Breast epithelium (tissue), 4 donors: ENCODE data around the gene FAM131A. TPM values are rescaled to one million over a fixed set of nuclear protein-coding genes. Genes with fewer than 3 reads are reported as not detected.

Experiments used
- DNase-seq, 2 donors: peaks; one replicate each; pipeline ENCODE4 v3.0.0-alpha.2; 2019; ENCODE audit warnings: low spot score in 2 of 2
- H3K27ac ChIP-seq, 2 donors: fragments of 200-600 bp; sonication (generic) in 1 of 2; one replicate each; pipeline ENCODE4 v1.5.1; 2016 to 2019; ENCODE audit warnings: mild to moderate bottlenecking in 1 of 2
- H3K27me3 ChIP-seq, 2 donors: fragments of 200-600 bp; sonication (generic) in 1 of 2; one replicate each; pipeline versions ENCODE4 v1.5.1 to v1.6.0; 2017 to 2019; ENCODE audit warnings: control low read depth in 1 of 2, mild to moderate bottlenecking in 1 of 2
- H3K36me3 ChIP-seq: fragments of 200-600 bp; one replicate; pipeline ENCODE4 v1.5.1; 2019
- H3K4me1 ChIP-seq, 2 donors: fragments of 200-600 bp; sonication (generic); one replicate each; pipeline ENCODE4 v1.5.1; 2016 to 2019; ENCODE audit warnings: control low read depth in 1 of 2
- H3K4me3 ChIP-seq, 3 donors: fragments of 200-600 bp; sonication (generic); 1 replicate in 2 of 3; 2 replicates in 1 of 3; pipeline ENCODE4 v1.5.1; 2016 to 2019; ENCODE audit warnings: mild to moderate bottlenecking in 3 of 3, moderate library complexity in 2 of 3
- H3K9me3 ChIP-seq, 2 donors: fragments of 200-600 bp; sonication (generic) in 1 of 2; one replicate each; pipeline ENCODE4 v1.5.1; 2016 to 2019; ENCODE audit warnings: control low read depth in 1 of 2
- POLR2A ChIP-seq: fragments of 450-650 bp; IDR thresholded peaks from one replicate; pipeline ENCODE4 v1.6.1; 2016; ENCODE audit warnings: antibody characterized with exemption, mild to moderate bottlenecking, moderate library complexity
- POLR2AphosphoS5 ChIP-seq, 3 donors: sonication (generic); formaldehyde crosslinking; IDR thresholded peaks; one replicate each; pipeline ENCODE4 v1.6.1; 2017; ENCODE audit warnings: antibody characterized with exemption in 3 of 3
- intact Hi-C: fragments of 100-400 bp; cut with DNase I; formaldehyde crosslinking; loops from one replicate; pipeline ENCODE4 v1.15.1; 2023; ENCODE audit warnings: low total_unique reads
- total RNA-seq, 3 donors: library from RNA; depleted of rRNA; stranded (reverse); fragments of >200 nt; gene quantifications; one replicate each; pipeline ENCODE4 v1.1.0, GENCODE V29; 2016
- TF ChIP-seq, protein P1 (sequence below), 3 donors: fragments of 450-650 bp; IDR thresholded peaks; one replicate each; pipeline ENCODE4 v1.5.1; 2016 to 2017; ENCODE audit warnings: antibody characterized with exemption in 3 of 3, mild to moderate bottlenecking in 3 of 3, moderate library complexity in 3 of 3

The FAM131A gene
- total RNA-seq, 3 donors from 2014 or later = 18.7 to 32.4 (median 26.5) TPM

DNA sequence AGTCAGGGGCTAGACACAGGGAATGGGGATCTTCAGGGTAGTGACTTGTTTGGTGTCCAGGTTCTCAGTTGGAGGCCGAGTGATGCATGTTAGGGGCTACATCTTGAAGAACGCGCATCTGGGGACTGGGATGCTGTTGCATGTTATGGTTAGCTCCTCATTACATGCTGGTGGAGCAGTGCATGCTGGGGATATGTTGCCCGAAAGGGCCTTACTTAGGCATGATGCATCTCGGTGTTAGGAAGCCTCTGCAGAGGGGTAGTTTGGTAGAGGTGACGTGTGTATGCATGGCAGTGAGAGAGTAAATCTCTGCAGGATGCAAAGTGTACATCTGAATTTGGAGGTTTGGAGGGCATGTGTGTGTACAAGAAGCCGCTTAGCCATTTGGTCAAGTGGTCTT lies 20.6 kb upstream of the FAM131A start:
- DNase-seq = no peak
- intact Hi-C loops = loop anchor here (10.0 kb wide), 1 partner anchor 1522 kb away; the partner anchor contains the start of gene ATP11B
- peaks cover 11 to 37% of the 10 kb centered on the region in 2 donors for H3K4me1 ChIP-seq
- TF ChIP-seq POLR2A = no peak
- no peak for TF ChIP-seq POLR2AphosphoS5 (IDR thresholded peaks at IDR 0.05)
- TF ChIP-seq, protein P1, sequence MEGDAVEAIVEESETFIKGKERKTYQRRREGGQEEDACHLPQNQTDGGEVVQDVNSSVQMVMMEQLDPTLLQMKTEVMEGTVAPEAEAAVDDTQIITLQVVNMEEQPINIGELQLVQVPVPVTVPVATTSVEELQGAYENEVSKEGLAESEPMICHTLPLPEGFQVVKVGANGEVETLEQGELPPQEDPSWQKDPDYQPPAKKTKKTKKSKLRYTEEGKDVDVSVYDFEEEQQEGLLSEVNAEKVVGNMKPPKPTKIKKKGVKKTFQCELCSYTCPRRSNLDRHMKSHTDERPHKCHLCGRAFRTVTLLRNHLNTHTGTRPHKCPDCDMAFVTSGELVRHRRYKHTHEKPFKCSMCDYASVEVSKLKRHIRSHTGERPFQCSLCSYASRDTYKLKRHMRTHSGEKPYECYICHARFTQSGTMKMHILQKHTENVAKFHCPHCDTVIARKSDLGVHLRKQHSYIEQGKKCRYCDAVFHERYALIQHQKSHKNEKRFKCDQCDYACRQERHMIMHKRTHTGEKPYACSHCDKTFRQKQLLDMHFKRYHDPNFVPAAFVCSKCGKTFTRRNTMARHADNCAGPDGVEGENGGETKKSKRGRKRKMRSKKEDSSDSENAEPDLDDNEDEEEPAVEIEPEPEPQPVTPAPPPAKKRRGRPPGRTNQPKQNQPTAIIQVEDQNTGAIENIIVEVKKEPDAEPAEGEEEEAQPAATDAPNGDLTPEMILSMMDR (IDR thresholded peaks at IDR 0.05) = no peak
- H3K27me3 ChIP-seq = no peaks in the 10 kb centered on the region
- H3K9me3 ChIP-seq = no peaks in the 10 kb centered on the region
- H3K27ac ChIP-seq = peak overlapping the region; percentile 95 to 99
- peak overlapping the region in 2 of 3 donors; percentile 64 to 86 for H3K4me3 ChIP-seq
- H3K36me3 ChIP-seq = no peaks in the 10 kb centered on the region

DNA sequence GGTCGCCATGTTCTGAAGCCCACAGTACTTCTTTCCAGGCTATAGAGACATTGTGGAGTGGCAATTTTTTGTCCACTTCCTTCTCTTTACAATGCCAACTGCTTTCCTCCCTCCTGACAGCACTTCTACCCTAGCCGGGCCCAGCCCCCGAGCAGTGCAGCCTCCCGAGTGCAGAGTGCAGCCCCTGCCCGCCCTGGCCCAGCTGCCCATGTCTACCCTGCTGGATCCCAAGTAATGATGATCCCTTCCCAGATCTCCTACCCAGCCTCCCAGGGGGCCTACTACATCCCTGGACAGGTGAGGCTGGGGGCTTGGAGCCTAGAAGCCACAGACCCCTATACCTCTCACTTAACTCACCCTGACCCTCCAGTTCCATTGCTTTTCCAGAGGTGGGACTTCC lies 20.2 kb upstream of the FAM131A start:
- peak overlapping the region; percentile 92 to 99 for H3K27ac ChIP-seq
- TF ChIP-seq POLR2AphosphoS5 (IDR thresholded peaks at IDR 0.05) (no peak), POLR2A (no peak)
- TF ChIP-seq, protein P1 (IDR thresholded peaks at IDR 0.05) = no peak
- peaks cover 11 to 37% of the 10 kb centered on the region in 2 donors for H3K4me1 ChIP-seq
- peak overlapping the region in 1 of 3 donors; percentile 86 for H3K4me3 ChIP-seq
- intact Hi-C loops = loop anchor here (10.0 kb wide), 1 partner anchor 1522 kb away; the partner anchor contains the start of gene ATP11B
- H3K27me3 ChIP-seq = no peaks in the 10 kb centered on the region
- H3K9me3 ChIP-seq = no peaks in the 10 kb centered on the region
- no peak for DNase-seq
- H3K36me3 ChIP-seq = no peaks in the 10 kb centered on the region

DNA sequence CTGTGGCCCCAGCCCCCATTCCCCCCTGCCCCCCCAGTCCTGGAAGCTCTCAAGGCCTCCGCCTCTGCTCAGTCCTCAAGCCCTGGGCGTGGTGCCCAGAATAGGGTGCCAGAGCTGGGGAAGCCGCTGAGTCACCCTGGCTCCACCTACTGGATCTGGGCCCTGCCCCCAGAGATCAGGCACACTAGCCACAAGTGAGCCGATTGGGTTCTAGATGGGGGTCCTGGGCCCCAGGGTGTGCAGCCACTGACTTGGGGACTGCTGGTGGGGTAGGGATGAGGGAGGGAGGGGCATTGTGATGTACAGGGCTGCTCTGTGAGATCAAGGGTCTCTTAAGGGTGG lies 17.3 kb upstream of the FAM131A start:
- Histone ChIP-seq H3K36me3 (peaks cover 18% of the 10 kb centered on the region), H3K9me3 (no peaks in the 10 kb centered on the region), H3K27ac (peak overlapping the region; percentile 92 to 96), H3K4me3 (peak overlapping the region in 2 of 3 donors; percentile 22 to 60), H3K27me3 (no peaks in the 10 kb centered on the region), H3K4me1 (peaks cover 11 to 37% of the 10 kb centered on the region in 2 donors)
- intact Hi-C loops = no loop called here
- TF ChIP-seq POLR2A (no peak), POLR2AphosphoS5 (IDR thresholded peaks at IDR 0.05) (peak in 2 of 3 donors; percentile 41 to 45)
- peak; percentile 96 to 97 for DNase-seq

- intact Hi-C loops = no loop called here
- Histone ChIP-seq H3K4me3 (no peak overlapping the region), H3K36me3 (peaks cover 26% of the 10 kb centered on the region), H3K9me3 (no peaks in the 10 kb centered on the region), H3K27ac (peak overlapping the region; percentile 92 to 96), H3K27me3 (no peaks in the 10 kb centered on the region), H3K4me1 (peaks cover 6 to 26% of the 10 kb centered on the region in 2 donors)
- TF ChIP-seq POLR2A (no peak), POLR2AphosphoS5 (IDR thresholded peaks at IDR 0.05) (no peak)
- TF ChIP-seq, protein P1 (IDR thresholded peaks at IDR 0.05) = no peak
- DNase-seq = no peak
Measured at GRCh38 chr3:184321666-184322065, 15.7 kb upstream of the FAM131A start.

GRCh38 chr3:184322731-184323487 lies 14.5 kb upstream of the FAM131A start:
- no peaks in the 10 kb centered on the region for H3K27me3 ChIP-seq
- peaks cover 6 to 14% of the 10 kb centered on the region in 2 donors for H3K4me1 ChIP-seq
- H3K27ac ChIP-seq = peak overlapping the region; percentile 21 to 41
- H3K9me3 ChIP-seq = no peaks in the 10 kb centered on the region
- no peak overlapping the region for H3K4me3 ChIP-seq
- DNase-seq = no peak
- TF ChIP-seq POLR2A (no peak), POLR2AphosphoS5 (IDR thresholded peaks at IDR 0.05) (peak in 1 of 3 donors; percentile 23)
- TF ChIP-seq, protein P1 (IDR thresholded peaks at IDR 0.05) = no peak
- peaks cover 39% of the 10 kb centered on the region for H3K36me3 ChIP-seq
- intact Hi-C loops = no loop called here
